Adipocyte (in vitro differentiated cells): ENCODE data around the gene SPG11.

Experiments used
- DNase-seq: peaks from one replicate; pipeline ENCODE4 v3.0.0-alpha.2; 2015; ENCODE audit warnings: low read depth
- H3K27me3 ChIP-seq: replicated peaks from 2 replicates; pipeline ENCODE4 v1.7.0; 2013; ENCODE audit warnings: mild to moderate bottlenecking, low read length, moderate library complexity; ENCODE audit not compliant: control insufficient read depth, insufficient read depth
- H3K36me3 ChIP-seq: 2 replicates; pipeline ENCODE4 v1.7.0; 2013; ENCODE audit warnings: low read length, mild to moderate bottlenecking, moderate library complexity; ENCODE audit not compliant: control insufficient read depth, insufficient read depth, severe bottlenecking
- H3K4me1 ChIP-seq: 2 replicates; pipeline ENCODE4 v1.7.0; 2013; ENCODE audit warnings: mild to moderate bottlenecking, low read length, moderate library complexity; ENCODE audit not compliant: control insufficient read depth, insufficient read depth
- H3K4me3 ChIP-seq: 2 replicates; pipeline ENCODE4 v1.7.0; 2013; ENCODE audit warnings: mild to moderate bottlenecking, low read length, moderate library complexity
- H3K9ac ChIP-seq: 2 replicates; pipeline ENCODE4 v1.7.0; 2013; ENCODE audit warnings: mild to moderate bottlenecking, low read length, moderate library complexity
- H3K9me3 ChIP-seq: 2 replicates; pipeline ENCODE4 v1.7.0; 2013; ENCODE audit warnings: mild to moderate bottlenecking, low read length, moderate library complexity; ENCODE audit not compliant: control insufficient read depth

The SPG11 gene

GRCh38 chr15:44670087-44670950 lies 6.9 kb upstream of the SPG11 start:
- no peak overlapping the region for H3K9ac ChIP-seq
- H3K9me3 ChIP-seq = no peaks in the 10 kb centered on the region
- H3K4me3 ChIP-seq = no peak overlapping the region
- H3K36me3 ChIP-seq = no peaks in the 10 kb centered on the region
- no peaks in the 10 kb centered on the region for H3K27me3 ChIP-seq
- no peak for DNase-seq
- H3K4me1 ChIP-seq = no peaks in the 10 kb centered on the region

GRCh38 chr15:44668921-44669320 lies 5.5 kb upstream of the SPG11 start:
- no peak for DNase-seq
- Histone ChIP-seq H3K36me3 (no peaks in the 10 kb centered on the region), H3K4me3 (no peak overlapping the region), H3K9me3 (no peaks in the 10 kb centered on the region), H3K9ac (no peak overlapping the region), H3K4me1 (peaks cover 3% of the 10 kb centered on the region), H3K27me3 (no peaks in the 10 kb centered on the region)

- Histone ChIP-seq H3K4me3 (no peak overlapping the region), H3K9ac (no peak overlapping the region), H3K9me3 (no peaks in the 10 kb centered on the region), H3K27me3 (no peaks in the 10 kb centered on the region), H3K4me1 (peaks cover 10% of the 10 kb centered on the region), H3K36me3 (no peaks in the 10 kb centered on the region)
- DNase-seq = no peak
Observed at GRCh38 chr15:44667039-44667360, 3.5 kb upstream of the SPG11 start.

GRCh38 chr15:44666210-44667038 lies 3.0 kb upstream of the SPG11 start:
- H3K9ac ChIP-seq = no peak overlapping the region
- DNase-seq = no peak
- no peak overlapping the region for H3K4me3 ChIP-seq
- no peaks in the 10 kb centered on the region for H3K9me3 ChIP-seq
- no peaks in the 10 kb centered on the region for H3K36me3 ChIP-seq
- H3K4me1 ChIP-seq = peaks cover 16% of the 10 kb centered on the region
- H3K27me3 ChIP-seq = no peaks in the 10 kb centered on the region

GRCh38 chr15:44662478-44663409 lies 718 bp downstream of the SPG11 start:
- DNase-seq = peak; percentile 76
- peak overlapping the region; percentile 94 for H3K4me3 ChIP-seq
- no peaks in the 10 kb centered on the region for H3K27me3 ChIP-seq

GRCh38 chr15:44661576-44661975 lies 1.9 kb downstream of the SPG11 start:
- peak overlapping the region; percentile 94 for H3K4me3 ChIP-seq
- no peaks in the 10 kb centered on the region for H3K9me3 ChIP-seq
- DNase-seq = no peak

More at GRCh38 chr15:44662478-44663409, 718 bp downstream of the SPG11 start:
- Histone ChIP-seq H3K9me3 (no peaks in the 10 kb centered on the region), H3K36me3 (peaks cover 20% of the 10 kb centered on the region), H3K9ac (peak overlapping the region; percentile 99), H3K4me1 (peaks cover 16% of the 10 kb centered on the region)

GRCh38 chr15:44659056-44659455 lies 4.4 kb downstream of the SPG11 start:
- Histone ChIP-seq H3K36me3 (peaks cover 37% of the 10 kb centered on the region), H3K4me1 (peaks cover 17% of the 10 kb centered on the region), H3K9ac (no peak overlapping the region), H3K9me3 (no peaks in the 10 kb centered on the region), H3K4me3 (no peak overlapping the region), H3K27me3 (no peaks in the 10 kb centered on the region)
- DNase-seq = no peak

More at GRCh38 chr15:44661576-44661975, 1.9 kb downstream of the SPG11 start:
- H3K27me3 ChIP-seq = no peaks in the 10 kb centered on the region
- peaks cover 16% of the 10 kb centered on the region for H3K4me1 ChIP-seq
- peaks cover 27% of the 10 kb centered on the region for H3K36me3 ChIP-seq
- H3K9ac ChIP-seq = no peak overlapping the region

GRCh38 chr15:44657378-44657777 lies 6.1 kb downstream of the SPG11 start:
- Histone ChIP-seq H3K27me3 (no peaks in the 10 kb centered on the region), H3K4me1 (peaks cover 13% of the 10 kb centered on the region), H3K4me3 (no peak overlapping the region), H3K9me3 (no peaks in the 10 kb centered on the region), H3K36me3 (peaks cover 50% of the 10 kb centered on the region), H3K9ac (no peak overlapping the region)
- DNase-seq = no peak

- H3K36me3 ChIP-seq = peaks cover 55% of the 10 kb centered on the region
- H3K9me3 ChIP-seq = no peaks in the 10 kb centered on the region
Observed at GRCh38 chr15:44656913-44657312, 6.5 kb downstream of the SPG11 start.

GRCh38 chr15:44656298-44656697 lies 7.2 kb downstream of the SPG11 start:
- Histone ChIP-seq H3K36me3 (peaks cover 61% of the 10 kb centered on the region), H3K9ac (no peak overlapping the region), H3K9me3 (no peaks in the 10 kb centered on the region), H3K27me3 (no peaks in the 10 kb centered on the region), H3K4me1 (peaks cover 3% of the 10 kb centered on the region), H3K4me3 (no peak overlapping the region)
- DNase-seq = no peak

More at GRCh38 chr15:44656913-44657312, 6.5 kb downstream of the SPG11 start:
- Histone ChIP-seq H3K9ac (no peak overlapping the region), H3K27me3 (no peaks in the 10 kb centered on the region), H3K4me1 (peaks cover 8% of the 10 kb centered on the region), H3K4me3 (no peak overlapping the region)
- no peak for DNase-seq
